ENCODE measurements around the gene NRL.

GRCh38 chr14:24146978-24147760, 32.4 kb upstream of the NRL start, which contains the start of gene RNF31:
- TF ChIP-seq CTCF (optimal IDR thresholded peaks at IDR 0.05 in 1 of 3, IDR thresholded peaks at IDR 0.05 in 1 of 3, conservative IDR thresholded peaks at IDR 0.05 in 1 of 3; ENCODE audit: extremely low read depth in 1 of 3, insufficient read depth in 2 of 3, low read length in 3 of 3) = no peak
- TF ChIP-seq EZH2 (IDR thresholded peaks at IDR 0.05; ENCODE audit: low read length) = no peak

Data from keratinocyte (primary cell).